ENCODE results near the gene PSME3IP1.
"Not testable (repeated sequence)": the region's sequence is repeated elsewhere in the genome, so short reads cannot be mapped to it uniquely, and the experiment has no call there.

Gene PSME3IP1

DNA sequence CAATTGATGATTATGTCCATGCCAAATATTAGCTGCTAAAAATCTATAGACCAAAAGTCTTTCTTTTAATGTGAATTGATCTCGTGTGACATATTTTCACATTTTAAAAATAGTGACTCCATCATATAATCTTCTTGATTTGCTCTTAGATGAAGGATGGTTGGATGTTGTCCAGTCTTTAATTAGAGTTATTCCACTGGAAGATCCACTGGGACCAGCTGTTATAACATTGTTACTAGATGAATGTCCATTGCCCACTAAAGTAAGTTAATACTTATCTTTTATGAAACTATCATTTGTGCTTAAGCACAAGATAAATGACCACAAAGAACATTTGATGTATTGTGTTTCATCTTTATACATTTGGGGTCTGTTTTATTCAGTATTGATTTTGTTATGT lies 23.1 kb upstream of the PSME3IP1 start:
- no peak overlapping the region for H3K27ac ChIP-seq
- TF ChIP-seq, protein P1, sequence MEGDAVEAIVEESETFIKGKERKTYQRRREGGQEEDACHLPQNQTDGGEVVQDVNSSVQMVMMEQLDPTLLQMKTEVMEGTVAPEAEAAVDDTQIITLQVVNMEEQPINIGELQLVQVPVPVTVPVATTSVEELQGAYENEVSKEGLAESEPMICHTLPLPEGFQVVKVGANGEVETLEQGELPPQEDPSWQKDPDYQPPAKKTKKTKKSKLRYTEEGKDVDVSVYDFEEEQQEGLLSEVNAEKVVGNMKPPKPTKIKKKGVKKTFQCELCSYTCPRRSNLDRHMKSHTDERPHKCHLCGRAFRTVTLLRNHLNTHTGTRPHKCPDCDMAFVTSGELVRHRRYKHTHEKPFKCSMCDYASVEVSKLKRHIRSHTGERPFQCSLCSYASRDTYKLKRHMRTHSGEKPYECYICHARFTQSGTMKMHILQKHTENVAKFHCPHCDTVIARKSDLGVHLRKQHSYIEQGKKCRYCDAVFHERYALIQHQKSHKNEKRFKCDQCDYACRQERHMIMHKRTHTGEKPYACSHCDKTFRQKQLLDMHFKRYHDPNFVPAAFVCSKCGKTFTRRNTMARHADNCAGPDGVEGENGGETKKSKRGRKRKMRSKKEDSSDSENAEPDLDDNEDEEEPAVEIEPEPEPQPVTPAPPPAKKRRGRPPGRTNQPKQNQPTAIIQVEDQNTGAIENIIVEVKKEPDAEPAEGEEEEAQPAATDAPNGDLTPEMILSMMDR (IDR thresholded peaks at IDR 0.05): no peak
- TF ChIP-seq ZFX (IDR thresholded peaks at IDR 0.05; ENCODE audit: borderline replicate concordance): no peak

DNA sequence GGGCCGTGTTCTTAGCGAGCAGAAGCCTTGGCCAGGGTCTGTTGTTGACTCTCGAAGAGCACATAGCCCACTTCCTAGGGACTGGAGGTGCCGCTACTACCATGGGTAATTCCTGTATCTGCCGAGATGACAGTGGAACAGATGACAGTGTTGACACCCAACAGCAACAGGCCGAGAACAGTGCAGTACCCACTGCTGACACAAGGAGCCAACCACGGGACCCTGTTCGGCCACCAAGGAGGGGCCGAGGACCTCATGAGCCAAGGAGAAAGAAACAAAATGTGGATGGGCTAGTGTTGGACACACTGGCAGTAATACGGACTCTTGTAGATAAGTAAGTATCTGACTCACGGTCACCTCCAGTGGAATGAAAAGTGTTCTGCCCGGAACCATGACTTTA lies 18.8 kb upstream of the PSME3IP1 start:
- TF ChIP-seq ZFX (IDR thresholded peaks at IDR 0.05; ENCODE audit: borderline replicate concordance): no peak
- TF ChIP-seq, protein P1 (IDR thresholded peaks at IDR 0.05): no peak
- no peak overlapping the region for H3K27ac ChIP-seq

DNA sequence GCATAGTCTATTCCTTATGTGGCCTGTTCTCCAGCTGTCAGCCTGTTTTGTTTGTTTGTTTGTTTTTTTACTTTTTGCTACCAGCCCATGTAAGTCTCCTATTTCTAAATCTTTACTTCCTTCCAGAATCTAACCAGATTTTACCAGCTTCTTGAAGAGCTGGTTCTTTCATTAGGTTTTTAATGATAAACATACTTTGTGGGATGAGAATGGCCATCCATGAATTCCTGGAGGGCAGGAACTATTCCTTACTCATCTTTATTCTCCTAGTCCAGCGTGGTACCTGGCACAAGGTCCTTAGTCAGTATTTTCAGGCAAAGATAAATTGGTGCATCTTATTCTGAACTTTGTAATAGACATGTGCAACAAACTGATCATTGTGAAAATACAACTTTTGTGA lies 17.6 kb upstream of the PSME3IP1 start:
- no peak overlapping the region for H3K27ac ChIP-seq
- TF ChIP-seq, protein P1 (IDR thresholded peaks at IDR 0.05): no peak
- TF ChIP-seq ZFX (IDR thresholded peaks at IDR 0.05; ENCODE audit: borderline replicate concordance): no peak

DNA sequence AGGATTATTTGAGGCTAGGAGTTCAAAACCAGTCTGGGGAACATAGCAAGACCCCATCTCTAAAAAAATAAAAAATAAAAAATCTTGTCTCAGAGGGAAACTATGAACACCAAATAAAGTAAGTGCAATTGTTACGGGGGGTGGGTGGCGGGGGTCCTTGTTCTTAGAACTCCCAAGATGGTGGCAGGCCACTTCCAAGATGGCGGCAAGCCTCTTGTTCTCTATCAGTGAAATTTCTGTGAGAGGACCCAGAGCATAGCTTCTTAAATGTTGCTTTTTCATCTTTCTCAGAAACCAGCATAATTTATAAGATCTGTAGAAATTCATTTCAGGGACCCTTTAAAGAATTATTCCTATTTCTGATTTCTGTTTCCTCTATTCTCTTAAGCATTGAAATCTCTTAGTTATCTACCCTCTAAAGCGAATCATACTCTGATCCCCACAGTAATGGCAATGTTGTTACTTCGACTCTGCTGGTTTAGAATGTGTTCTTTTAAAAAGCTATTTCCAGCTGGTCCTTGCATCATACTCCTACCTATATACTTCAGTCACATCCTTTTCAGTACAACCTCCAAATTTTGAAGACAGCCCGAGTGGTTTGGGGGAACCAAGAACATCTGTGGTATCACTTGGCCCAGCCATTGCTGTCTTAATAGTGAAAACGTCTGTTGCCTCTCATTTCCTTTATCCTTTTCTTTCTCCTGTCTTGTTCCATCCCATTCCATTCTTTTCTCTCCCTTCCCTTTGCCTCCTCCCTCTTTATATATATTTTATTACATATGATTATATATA lies 16.5 kb upstream of the PSME3IP1 start:
- TF ChIP-seq, protein P1 (IDR thresholded peaks at IDR 0.05): no peak
- no peak for TF ChIP-seq ZFX (IDR thresholded peaks at IDR 0.05; ENCODE audit: borderline replicate concordance)
- H3K27ac ChIP-seq: no peak overlapping the region

DNA sequence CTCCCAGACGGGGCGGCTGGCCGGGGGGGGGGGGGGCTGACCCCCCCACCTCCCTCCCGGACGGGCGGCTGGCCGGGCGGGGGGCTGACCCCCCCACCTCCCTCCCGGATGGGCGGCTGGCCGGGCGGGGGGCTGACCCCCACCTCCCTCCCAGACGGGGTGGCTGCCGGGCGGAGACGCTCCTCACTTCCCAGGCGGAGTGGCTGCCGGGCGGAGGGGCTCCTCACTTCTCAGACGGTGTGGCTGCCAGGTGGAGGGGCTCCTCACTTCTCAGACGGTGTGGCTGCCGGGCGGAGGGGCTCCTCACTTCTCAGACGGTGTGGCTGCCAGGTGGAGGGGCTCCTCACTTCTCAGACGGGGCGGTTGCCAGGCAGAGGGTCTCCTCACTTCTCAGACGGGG lies 15.1 kb upstream of the PSME3IP1 start:
- not testable (repeated sequence) for H3K27ac ChIP-seq

DNA sequence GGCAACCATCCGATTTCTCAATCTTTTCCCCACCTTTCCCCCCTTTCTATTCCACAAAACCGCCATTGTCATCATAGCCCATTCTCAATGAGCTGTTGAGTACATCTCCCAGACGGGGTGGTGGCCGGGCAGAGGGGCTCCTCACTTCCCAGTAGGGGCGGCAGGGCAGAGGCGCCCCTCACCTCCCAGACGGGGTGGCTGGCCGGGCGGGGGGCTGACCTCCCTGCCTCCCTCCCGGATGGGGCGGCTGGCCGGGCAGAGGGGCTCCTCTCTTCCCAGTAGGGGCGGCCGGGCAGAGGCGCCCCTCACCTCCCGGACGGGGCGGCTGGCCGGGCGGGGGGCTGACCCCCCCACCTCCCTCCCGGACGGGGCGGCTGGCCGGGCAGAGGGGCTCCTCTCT lies 14.5 kb upstream of the PSME3IP1 start:
- H3K27ac ChIP-seq: not testable (repeated sequence)

DNA sequence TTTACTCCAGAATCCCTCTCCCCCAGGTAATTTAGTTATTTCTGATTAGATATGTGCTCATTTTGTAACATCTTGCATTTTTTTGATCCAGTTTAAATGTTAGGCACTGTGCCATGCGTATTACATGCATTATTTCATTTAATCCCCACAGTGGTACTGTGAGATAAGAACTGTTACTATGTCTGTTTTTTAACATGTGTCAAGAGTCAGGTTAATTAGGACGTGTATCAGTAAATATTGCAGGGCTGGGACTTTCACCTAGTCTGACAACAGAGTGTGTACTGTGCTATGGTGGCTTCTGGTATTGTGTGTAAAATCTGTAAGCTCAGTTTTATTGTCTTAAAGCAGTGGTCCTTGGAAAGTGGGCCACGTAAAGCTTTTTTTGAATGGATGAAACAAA lies 10.9 kb upstream of the PSME3IP1 start:
- H3K27ac ChIP-seq: no peak overlapping the region
- TF ChIP-seq, protein P1 (IDR thresholded peaks at IDR 0.05): no peak
- no peak for TF ChIP-seq ZFX (IDR thresholded peaks at IDR 0.05; ENCODE audit: borderline replicate concordance)

DNA sequence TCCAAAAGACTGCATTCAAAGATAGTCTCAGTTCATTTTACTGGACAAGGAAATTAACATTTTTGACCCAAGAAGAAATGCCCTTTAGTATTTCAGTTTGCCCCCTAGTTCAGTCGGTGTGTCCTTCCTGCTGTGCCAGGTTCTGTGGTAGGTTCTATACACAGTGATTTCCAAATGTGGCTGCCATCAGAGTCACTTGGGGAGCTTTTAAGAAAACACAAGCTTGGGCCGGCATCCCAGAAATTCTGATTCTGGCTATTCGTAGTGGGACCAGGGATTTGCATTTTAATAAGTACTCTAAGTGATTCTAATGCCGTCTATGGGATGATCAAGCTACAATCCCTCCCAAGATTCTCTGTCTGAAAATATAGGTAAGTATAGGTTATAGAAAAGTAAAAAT lies 10.4 kb upstream of the PSME3IP1 start:
- no peak overlapping the region for H3K27ac ChIP-seq
- TF ChIP-seq, protein P1 (IDR thresholded peaks at IDR 0.05): no peak
- TF ChIP-seq ZFX (IDR thresholded peaks at IDR 0.05; ENCODE audit: borderline replicate concordance): no peak
